ENCODE results near the gene MYO7A.

Gene MYO7A

GRCh38 chr11:77112641-77113381 lies 15.2 kb upstream of the MYO7A start:
- no peak for DNase-seq

- no peak for DNase-seq
These were observed 14.5 kb upstream of the MYO7A start for GRCh38 chr11:77113382-77114088.

- no peak for DNase-seq
These were observed 14.0 kb upstream of the MYO7A start for GRCh38 chr11:77114089-77114463.

GRCh38 chr11:77115181-77115611 lies 12.8 kb upstream of the MYO7A start:
- no peak for DNase-seq

GRCh38 chr11:77115956-77116355 lies 12.1 kb upstream of the MYO7A start:
- no peak for DNase-seq

- DNase-seq: no peak
These were observed 10.6 kb upstream of the MYO7A start for GRCh38 chr11:77117492-77117891.

GRCh38 chr11:77118086-77118485 lies 10.0 kb upstream of the MYO7A start:
- DNase-seq: no peak

GRCh38 chr11:77118971-77119370 lies 9.1 kb upstream of the MYO7A start:
- DNase-seq: no peak

- no peak for DNase-seq
These were observed 8.5 kb upstream of the MYO7A start for GRCh38 chr11:77119531-77119936.

- DNase-seq: no peak
These were observed 7.5 kb upstream of the MYO7A start for GRCh38 chr11:77120571-77120970.

- DNase-seq: no peak
These were observed 6.9 kb upstream of the MYO7A start for GRCh38 chr11:77121096-77121640.

GRCh38 chr11:77121876-77122575 lies 6.0 kb upstream of the MYO7A start:
- no peak for DNase-seq

GRCh38 chr11:77122576-77123212 lies 5.4 kb upstream of the MYO7A start:
- DNase-seq: no peak

GRCh38 chr11:77123591-77123990 lies 4.5 kb upstream of the MYO7A start:
- DNase-seq: no peak

GRCh38 chr11:77124041-77124440 lies 4.0 kb upstream of the MYO7A start:
- no peak for DNase-seq

- DNase-seq: no peak
These were observed 3.6 kb upstream of the MYO7A start for GRCh38 chr11:77124488-77124887.

GRCh38 chr11:77125191-77125590 lies 2.9 kb upstream of the MYO7A start:
- DNase-seq: no peak

GRCh38 chr11:77125695-77126094 lies 2.4 kb upstream of the MYO7A start:
- DNase-seq: no peak

- DNase-seq: no peak
These were observed 1.8 kb upstream of the MYO7A start for GRCh38 chr11:77126156-77126775.

- DNase-seq: no peak
These were observed 1.2 kb upstream of the MYO7A start for GRCh38 chr11:77126861-77127234.

- DNase-seq: no peak
These were observed 673 bp upstream of the MYO7A start for GRCh38 chr11:77127235-77127911.
